ENCODE data around the gene TTC14.

- TF ChIP-seq POLR2AphosphoS5 (IDR thresholded peaks at IDR 0.05) (no peak), CTCF (IDR thresholded peaks at IDR 0.05) (no peak)
Observed at GRCh38 chr3:180626844-180627243, 24.9 kb downstream of the TTC14 start.
